PC-9 (cell line): ENCODE measurements around the gene R3HDM2.

Experiments used
- EZH2 ChIP-seq: fragments of 200-600 bp; sonication (generic); IDR thresholded peaks from 2 replicates; pipeline ENCODE4 v1.8.0; 2017; ENCODE audit warnings: antibody characterized with exemption, low read depth
- TF ChIP-seq, protein P1 (sequence below): fragments of 200-600 bp; sonication (generic); conservative IDR thresholded peaks from 2 replicates; pipeline ENCODE4 v1.6.1; 2017; ENCODE audit warnings: mixed run types, antibody characterized with exemption, mild to moderate bottlenecking, moderate library complexity

GRCh38 chr12:57268264-57268663 is 162.6 kb downstream of the R3HDM2 start:
- no peak for TF ChIP-seq EZH2
- TF ChIP-seq, protein P1, sequence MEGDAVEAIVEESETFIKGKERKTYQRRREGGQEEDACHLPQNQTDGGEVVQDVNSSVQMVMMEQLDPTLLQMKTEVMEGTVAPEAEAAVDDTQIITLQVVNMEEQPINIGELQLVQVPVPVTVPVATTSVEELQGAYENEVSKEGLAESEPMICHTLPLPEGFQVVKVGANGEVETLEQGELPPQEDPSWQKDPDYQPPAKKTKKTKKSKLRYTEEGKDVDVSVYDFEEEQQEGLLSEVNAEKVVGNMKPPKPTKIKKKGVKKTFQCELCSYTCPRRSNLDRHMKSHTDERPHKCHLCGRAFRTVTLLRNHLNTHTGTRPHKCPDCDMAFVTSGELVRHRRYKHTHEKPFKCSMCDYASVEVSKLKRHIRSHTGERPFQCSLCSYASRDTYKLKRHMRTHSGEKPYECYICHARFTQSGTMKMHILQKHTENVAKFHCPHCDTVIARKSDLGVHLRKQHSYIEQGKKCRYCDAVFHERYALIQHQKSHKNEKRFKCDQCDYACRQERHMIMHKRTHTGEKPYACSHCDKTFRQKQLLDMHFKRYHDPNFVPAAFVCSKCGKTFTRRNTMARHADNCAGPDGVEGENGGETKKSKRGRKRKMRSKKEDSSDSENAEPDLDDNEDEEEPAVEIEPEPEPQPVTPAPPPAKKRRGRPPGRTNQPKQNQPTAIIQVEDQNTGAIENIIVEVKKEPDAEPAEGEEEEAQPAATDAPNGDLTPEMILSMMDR: no peak
